OCI-LY1 (cell line): ENCODE data around the gene DHDH.

Experiments used
- H2AFZ ChIP-seq: fragments of 200-600 bp; sonication (generic), shearing (Covaris generic); 2 replicates; pipeline ENCODE4 v1.6.0; 2014; ENCODE audit warnings: antibody characterized with exemption, mild to moderate bottlenecking, low read length
- H3F3A ChIP-seq: fragments of 200-600 bp; sonication (generic), shearing (Covaris generic); 2 replicates; pipeline ENCODE4 v1.6.0; 2014; ENCODE audit warnings: mild to moderate bottlenecking, antibody characterized with exemption, low read length, moderate library complexity; ENCODE audit not compliant: insufficient read depth
- H3K27ac ChIP-seq: fragments of 200-600 bp; sonication (generic); 2 replicates; pipeline ENCODE4 v1.5.1; 2014; ENCODE audit warnings: low read length, mixed run types, mild to moderate bottlenecking, low read depth; ENCODE audit not compliant: poor library complexity, severe bottlenecking
- H3K27me3 ChIP-seq: fragments of 200-600 bp; sonication (generic); 2 replicates; pipeline ENCODE4 v1.6.0; 2014; ENCODE audit warnings: antibody characterized with exemption, mild to moderate bottlenecking, low read length, moderate library complexity; ENCODE audit not compliant: insufficient read depth
- H3K36me3 ChIP-seq: fragments of 200-600 bp; sonication (generic); 2 replicates; pipeline ENCODE4 v1.6.1; 2014; ENCODE audit warnings: mild to moderate bottlenecking, antibody characterized with exemption, low read length, moderate library complexity, mixed read lengths; ENCODE audit not compliant: insufficient read depth
- H3K4me1 ChIP-seq: fragments of 200-600 bp; sonication (generic); 2 replicates; pipeline ENCODE4 v1.5.1; 2014; ENCODE audit warnings: mild to moderate bottlenecking, low read length, moderate library complexity; ENCODE audit not compliant: insufficient read depth, severe bottlenecking
- H3K4me2 ChIP-seq: fragments of 200-600 bp; sonication (generic), shearing (Covaris generic); 2 replicates; pipeline ENCODE4 v1.6.1; 2014; ENCODE audit warnings: low read length
- H3K4me3 ChIP-seq: fragments of 200-600 bp; sonication (generic); 2 replicates; pipeline ENCODE4 v1.5.1; 2014; ENCODE audit warnings: low read length, low read depth, mild to moderate bottlenecking, mixed read lengths; ENCODE audit not compliant: poor library complexity, severe bottlenecking
- H3K79me2 ChIP-seq: fragments of 200-600 bp; shearing (Covaris generic); 2 replicates; pipeline ENCODE4 v1.6.1; 2016; ENCODE audit warnings: mixed run types, low read length, mixed read lengths; ENCODE audit not compliant: insufficient read depth
- H3K9ac ChIP-seq: fragments of 200-600 bp; sonication (generic), shearing (Covaris generic); 2 replicates; pipeline ENCODE4 v1.6.1; 2014; ENCODE audit warnings: mild to moderate bottlenecking, low read length, mixed read lengths
- H3K9me2 ChIP-seq: fragments of 200-600 bp; sonication (generic), shearing (Covaris generic); 2 replicates; pipeline ENCODE4 v1.6.1; 2014; ENCODE audit warnings: low read depth, mild to moderate bottlenecking, low read length, mixed read lengths
- H3K9me3 ChIP-seq: fragments of 200-600 bp; shearing (Covaris generic); 2 replicates; pipeline ENCODE4 v1.6.1; 2014; ENCODE audit warnings: low read length, mixed read lengths
- H4K20me1 ChIP-seq: fragments of 200-600 bp; sonication (generic), shearing (Covaris generic); 2 replicates; pipeline ENCODE4 v1.6.0; 2016; ENCODE audit warnings: mild to moderate bottlenecking, low read length; ENCODE audit not compliant: insufficient read depth
- CTCF ChIP-seq: fragments of 200-600 bp; sonication (generic), shearing (Covaris generic); IDR thresholded peaks from 2 replicates; pipeline ENCODE4 v1.5.1; 2017; ENCODE audit warnings: mild to moderate bottlenecking, antibody characterized with exemption, low read length, moderate library complexity, mixed read lengths
- EZH2 ChIP-seq: fragments of 200-600 bp; sonication (generic), shearing (Covaris generic); IDR thresholded peaks from 2 replicates; pipeline ENCODE4 v1.8.0; 2017; ENCODE audit warnings: borderline replicate concordance, mixed run types, mild to moderate bottlenecking, antibody characterized with exemption, low read length, moderate library complexity, mixed read lengths

Gene DHDH

GRCh38 chr19:48990400-48990799 is 56.9 kb downstream of the DHDH start:
- no peaks in the 10 kb centered on the region for H4K20me1 ChIP-seq
- no peaks in the 10 kb centered on the region for H3K9me3 ChIP-seq
- H3K79me2 ChIP-seq = peaks cover 22% of the 10 kb centered on the region
- H3K9me2 ChIP-seq = no peaks in the 10 kb centered on the region
- no peaks in the 10 kb centered on the region for H3K27me3 ChIP-seq
- H3K4me2 ChIP-seq = no peak overlapping the region
- H3K9ac ChIP-seq = no peak overlapping the region
- TF ChIP-seq CTCF (no peak), EZH2 (no peak)
- no peak overlapping the region for H3K27ac ChIP-seq
- no peak overlapping the region for H2AFZ ChIP-seq
- no peak overlapping the region for H3K4me3 ChIP-seq
- peaks cover 24% of the 10 kb centered on the region for H3K36me3 ChIP-seq
- H3K4me1 ChIP-seq = peaks cover 37% of the 10 kb centered on the region
- H3F3A ChIP-seq = no peaks in the 10 kb centered on the region

- no peak for TF ChIP-seq EZH2
- TF ChIP-seq CTCF = no peak
- H4K20me1 ChIP-seq = no peaks in the 10 kb centered on the region
- peaks cover 37% of the 10 kb centered on the region for H3K4me1 ChIP-seq
- H3K9me3 ChIP-seq = no peaks in the 10 kb centered on the region
- H3K4me2 ChIP-seq = no peak overlapping the region; the same call in 1 of the 2 replicates
- H3K9me2 ChIP-seq = no peaks in the 10 kb centered on the region
- peak overlapping the region; percentile 93; the same call in 1 of the 2 replicates for H3K9ac ChIP-seq
- peaks cover 17% of the 10 kb centered on the region; the same call in 1 of the 2 replicates for H3K36me3 ChIP-seq
- no peak overlapping the region for H2AFZ ChIP-seq
- H3K79me2 ChIP-seq = peaks cover 26% of the 10 kb centered on the region
- no peak overlapping the region for H3K4me3 ChIP-seq
- H3K27me3 ChIP-seq = no peaks in the 10 kb centered on the region
- no peaks in the 10 kb centered on the region for H3F3A ChIP-seq
- H3K27ac ChIP-seq = no peak overlapping the region
Observed at GRCh38 chr19:48991011-48991609, 57.6 kb downstream of the DHDH start.

- no peaks in the 10 kb centered on the region for H3F3A ChIP-seq
- TF ChIP-seq EZH2 = no peak
- TF ChIP-seq CTCF = no peak
- no peaks in the 10 kb centered on the region for H3K27me3 ChIP-seq
- peak overlapping the region; percentile 99 for H3K4me3 ChIP-seq
- H3K27ac ChIP-seq = no peak overlapping the region
- H3K79me2 ChIP-seq = peaks cover 27% of the 10 kb centered on the region
- peak overlapping the region; percentile 88 for H3K4me2 ChIP-seq
- H3K9me2 ChIP-seq = no peaks in the 10 kb centered on the region
- peaks cover 14% of the 10 kb centered on the region; the same call in 1 of the 2 replicates for H3K36me3 ChIP-seq
- H2AFZ ChIP-seq = no peak overlapping the region
- peaks cover 34% of the 10 kb centered on the region for H3K4me1 ChIP-seq
- no peaks in the 10 kb centered on the region for H4K20me1 ChIP-seq
- H3K9me3 ChIP-seq = no peaks in the 10 kb centered on the region
- peak overlapping the region; percentile 93 for H3K9ac ChIP-seq
Observed at GRCh38 chr19:48991873-48992580, 58.5 kb downstream of the DHDH start.
